Activated CD4-positive, alpha-beta T cell treated with anti-CD3 and anti-CD28 coated beads for 24 hours (primary cell): ENCODE measurements around the gene LHFPL6.

Experiments
- DNase-seq, 2 donors: peaks; one replicate each; pipeline ENCODE4 v3.0.0-alpha.2; 2020; ENCODE audit warnings: low read depth in 2 of 2

LHFPL6 gene

DNA sequence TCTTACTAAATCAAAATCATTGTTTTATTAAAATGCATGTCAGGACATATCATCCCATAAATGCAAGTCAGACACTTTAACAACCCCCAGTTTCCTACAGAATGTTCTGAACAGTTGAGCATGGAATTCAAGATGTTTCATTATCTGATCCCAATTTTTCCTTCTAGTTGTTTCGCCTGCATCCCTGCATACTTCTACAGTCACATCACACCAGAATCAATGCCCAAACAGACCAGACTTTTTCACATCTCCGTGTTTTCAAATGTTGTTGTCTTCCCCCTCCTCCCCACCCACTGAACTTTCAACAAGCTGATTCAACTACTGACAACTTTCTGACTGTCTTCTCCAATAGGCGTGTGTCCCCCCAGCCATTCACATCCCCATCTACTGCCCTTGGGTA is 48.6 kb downstream of the LHFPL6 start:
- no peak for DNase-seq

- no peak for DNase-seq
These were observed 50.7 kb downstream of the LHFPL6 start for GRCh38 chr13:39552246-39552645.

- no peak for DNase-seq
These were observed 52.1 kb downstream of the LHFPL6 start for GRCh38 chr13:39550931-39551330.

DNA sequence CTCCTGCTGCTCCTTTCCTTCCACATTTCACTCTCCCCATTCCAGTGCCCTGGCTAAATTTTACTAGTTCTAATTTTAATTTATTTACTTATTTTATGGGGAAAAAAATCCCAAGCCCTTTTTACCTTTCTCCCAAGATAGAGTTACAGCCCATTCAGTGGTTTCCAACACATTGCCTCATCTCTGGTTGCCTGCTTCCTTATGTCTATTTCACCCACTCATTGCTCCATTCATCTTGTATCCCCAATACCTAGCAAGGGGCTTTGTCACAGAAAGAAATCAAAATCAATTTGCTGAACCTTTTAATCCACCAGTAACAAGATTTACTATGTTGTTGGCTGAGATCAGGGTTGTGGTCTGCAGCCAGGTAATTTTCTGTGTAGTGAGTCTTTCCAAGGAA is 55.9 kb downstream of the LHFPL6 start:
- DNase-seq: no peak

GRCh38 chr13:39542361-39542760 is 60.6 kb downstream of the LHFPL6 start:
- DNase-seq: no peak

GRCh38 chr13:39540929-39541605 is 61.9 kb downstream of the LHFPL6 start:
- DNase-seq: no peak

DNA sequence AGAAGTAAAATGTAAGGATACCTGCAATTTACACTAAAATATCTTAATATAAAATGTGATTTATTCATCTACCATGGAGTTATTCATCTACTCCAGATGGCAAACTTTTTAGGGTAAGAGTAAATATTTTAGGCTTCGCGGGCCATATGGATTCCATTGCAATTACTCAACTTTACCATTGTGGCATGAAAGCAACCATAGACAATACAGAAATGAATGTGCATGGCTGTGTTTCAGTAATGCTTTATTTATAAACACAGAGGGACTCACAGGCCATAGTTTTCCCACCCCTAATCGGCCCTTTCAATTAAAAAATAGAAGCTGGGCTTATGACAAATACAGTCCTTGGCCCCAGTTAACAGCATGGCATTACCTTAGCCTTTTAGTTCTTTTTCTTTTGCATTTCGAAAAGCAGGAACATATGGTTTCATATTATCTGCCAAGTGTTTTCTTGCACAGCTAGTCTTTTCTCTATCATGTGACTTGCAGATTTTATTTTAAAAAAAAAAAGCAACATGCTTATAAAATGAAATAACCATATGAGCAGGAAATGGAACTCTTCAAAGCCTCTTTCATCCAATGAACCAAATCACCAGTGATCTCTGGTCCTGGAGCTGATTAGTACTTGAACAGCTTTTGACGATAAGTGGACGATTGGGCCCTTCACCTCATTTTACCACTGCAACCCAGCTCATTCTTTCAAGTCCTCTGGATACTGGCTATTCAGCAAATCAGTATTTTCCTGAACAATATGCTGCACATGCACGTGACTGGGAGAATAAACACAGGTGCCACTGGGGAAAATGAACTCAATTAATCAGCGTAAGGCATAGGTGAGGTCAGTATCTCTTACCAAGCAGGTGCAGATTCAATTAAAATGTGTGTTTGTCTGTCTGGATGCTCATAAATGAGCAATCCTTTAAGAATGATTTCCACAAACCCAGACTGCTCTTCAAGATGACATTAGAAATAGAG is 63.9 kb downstream of the LHFPL6 start:
- no peak for DNase-seq

GRCh38 chr13:39536906-39537305 is 66.1 kb downstream of the LHFPL6 start:
- no peak for DNase-seq

DNA sequence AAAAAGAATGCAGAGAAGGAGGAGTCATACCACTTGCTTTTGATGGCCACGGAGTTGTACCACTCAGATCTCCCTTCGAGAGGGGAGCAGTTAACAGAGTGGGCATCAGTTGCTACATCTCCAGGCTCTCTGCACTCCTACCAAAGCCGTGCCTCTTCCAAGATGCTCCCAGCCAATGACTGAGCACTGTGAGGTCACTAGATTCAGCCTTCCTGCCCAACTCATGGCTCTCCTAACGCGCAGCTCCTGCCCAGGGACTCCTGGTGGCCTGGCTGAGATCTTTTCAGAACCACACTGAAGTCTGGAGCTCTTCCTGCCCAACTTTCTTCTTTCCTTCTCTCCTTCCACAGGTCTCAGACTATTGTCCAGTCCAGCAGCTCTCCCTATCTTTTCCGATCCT is 66.7 kb downstream of the LHFPL6 start:
- no peak for DNase-seq

DNA sequence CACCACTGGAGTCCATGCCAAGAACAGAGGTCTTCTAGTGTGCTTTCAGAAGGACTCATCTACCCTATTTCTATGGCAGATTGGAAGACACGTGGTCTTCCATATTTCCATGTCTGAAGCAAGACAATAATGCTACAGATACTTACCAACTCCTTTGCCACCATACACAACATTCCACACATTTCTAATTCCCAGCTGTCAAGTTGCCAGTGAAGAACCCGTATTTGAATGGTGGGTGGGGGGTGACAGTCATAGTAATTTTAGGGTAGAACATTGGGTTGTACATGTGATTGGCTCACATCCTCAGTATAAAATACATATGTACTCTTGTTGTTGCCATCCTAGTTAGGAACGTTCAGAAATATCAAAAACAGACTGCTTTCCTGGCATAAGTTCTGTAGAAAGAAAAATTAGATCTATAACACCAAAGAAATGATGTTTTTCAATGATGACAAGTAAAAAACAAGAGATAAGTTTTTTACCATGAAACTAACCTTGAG is 69.3 kb downstream of the LHFPL6 start:
- no peak for DNase-seq

GRCh38 chr13:39531646-39532045 is 71.3 kb downstream of the LHFPL6 start:
- DNase-seq: no peak

- no peak for DNase-seq
These were observed 72.1 kb downstream of the LHFPL6 start for GRCh38 chr13:39530916-39531315.

GRCh38 chr13:39528661-39528980 is 74.4 kb downstream of the LHFPL6 start:
- no peak for DNase-seq

DNA sequence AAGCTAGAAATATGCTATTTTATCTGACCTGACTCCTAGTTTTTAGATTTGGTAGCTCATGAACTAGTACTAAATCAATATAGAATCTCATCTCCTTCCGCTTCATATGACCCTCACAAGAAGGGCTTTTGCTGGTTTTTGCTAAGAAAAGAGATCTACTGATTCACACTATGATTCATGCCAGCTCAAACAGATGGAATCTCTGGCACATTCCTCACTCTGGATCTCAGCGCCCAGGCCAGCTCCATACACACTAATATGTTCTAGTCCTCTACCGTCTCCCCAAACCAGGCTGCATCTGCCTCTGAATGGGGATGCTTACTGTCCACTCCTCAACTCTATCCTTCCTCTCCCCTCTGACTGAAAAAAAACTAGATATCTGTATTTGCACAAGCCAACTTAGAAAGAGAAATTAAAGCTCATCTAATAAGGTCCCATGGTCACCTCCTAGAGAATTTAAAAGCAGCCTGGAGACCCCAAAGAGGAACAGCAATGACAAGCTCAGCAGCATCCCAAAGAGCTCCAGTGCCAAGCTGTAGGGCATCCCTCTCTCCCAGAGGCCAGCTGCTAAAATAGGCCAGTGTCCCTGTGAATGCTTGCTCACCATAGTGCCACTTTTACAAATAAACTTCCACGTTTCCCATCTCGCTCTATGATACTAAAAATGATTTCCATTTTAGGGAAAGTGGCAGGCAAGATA is 74.9 kb downstream of the LHFPL6 start:
- no peak for DNase-seq

GRCh38 chr13:39527301-39527700 is 75.7 kb downstream of the LHFPL6 start:
- DNase-seq: no peak

GRCh38 chr13:39526499-39526898 is 76.5 kb downstream of the LHFPL6 start:
- no peak for DNase-seq

GRCh38 chr13:39525506-39525905 is 77.5 kb downstream of the LHFPL6 start:
- DNase-seq: no peak

DNA sequence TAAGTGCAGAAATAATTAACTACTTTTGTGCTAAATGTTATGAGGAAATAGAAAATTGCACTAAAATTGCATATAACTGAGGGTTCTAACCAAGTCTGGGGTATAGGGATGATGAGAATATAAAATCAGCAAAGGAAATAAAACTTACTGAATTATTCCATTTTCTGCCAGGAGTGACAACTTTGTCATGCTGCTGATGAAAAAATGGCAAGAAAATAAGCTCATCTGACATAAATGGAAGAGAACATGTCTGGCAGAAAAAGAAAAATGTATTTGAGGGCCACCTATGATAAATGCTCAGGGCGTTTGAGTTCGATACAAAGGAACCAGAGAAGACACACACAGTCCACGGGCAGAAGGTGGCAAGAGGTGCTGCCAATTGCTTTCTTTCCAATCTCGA is 78.2 kb downstream of the LHFPL6 start:
- DNase-seq: no peak

DNA sequence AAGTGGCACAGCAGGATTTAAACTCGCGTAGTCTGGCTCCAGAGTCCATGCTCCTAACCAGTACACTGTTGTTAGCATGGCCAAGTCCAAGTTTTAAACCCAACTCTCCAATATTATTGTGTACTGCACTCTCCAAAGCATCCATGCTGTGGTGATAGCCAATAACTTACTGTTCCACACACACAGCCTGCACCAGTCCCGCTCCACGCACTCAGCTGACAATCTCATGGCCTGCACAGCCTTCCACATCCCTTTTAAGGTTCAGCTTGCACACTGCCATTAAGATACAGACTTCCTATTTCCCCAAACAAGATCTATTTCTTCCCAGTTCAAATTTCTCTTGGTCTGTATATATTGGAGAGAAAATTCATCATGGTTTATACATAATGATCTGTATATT is 80.7 kb downstream of the LHFPL6 start:
- DNase-seq: no peak

GRCh38 chr13:39521701-39522100 is 81.3 kb downstream of the LHFPL6 start:
- DNase-seq: no peak

DNA sequence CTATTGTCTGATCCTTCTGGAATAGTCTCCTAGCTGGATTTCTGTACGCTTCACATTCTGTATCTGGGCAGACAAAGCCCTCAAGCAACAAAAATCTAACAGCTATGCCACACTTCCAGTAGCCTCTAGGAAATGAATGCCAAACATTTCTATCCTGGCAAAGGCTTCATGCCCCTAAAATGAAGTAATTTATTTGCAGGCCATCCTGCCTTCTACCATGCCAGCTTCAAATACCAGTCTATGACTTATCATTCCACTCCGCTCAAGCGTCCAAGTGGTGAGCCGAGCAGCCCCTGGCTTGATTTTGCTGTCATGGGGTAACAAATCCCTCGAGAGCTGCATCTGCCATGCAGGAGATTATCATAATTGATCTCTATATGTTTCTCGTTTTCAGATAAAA is 86.9 kb downstream of the LHFPL6 start:
- no peak for DNase-seq

DNA sequence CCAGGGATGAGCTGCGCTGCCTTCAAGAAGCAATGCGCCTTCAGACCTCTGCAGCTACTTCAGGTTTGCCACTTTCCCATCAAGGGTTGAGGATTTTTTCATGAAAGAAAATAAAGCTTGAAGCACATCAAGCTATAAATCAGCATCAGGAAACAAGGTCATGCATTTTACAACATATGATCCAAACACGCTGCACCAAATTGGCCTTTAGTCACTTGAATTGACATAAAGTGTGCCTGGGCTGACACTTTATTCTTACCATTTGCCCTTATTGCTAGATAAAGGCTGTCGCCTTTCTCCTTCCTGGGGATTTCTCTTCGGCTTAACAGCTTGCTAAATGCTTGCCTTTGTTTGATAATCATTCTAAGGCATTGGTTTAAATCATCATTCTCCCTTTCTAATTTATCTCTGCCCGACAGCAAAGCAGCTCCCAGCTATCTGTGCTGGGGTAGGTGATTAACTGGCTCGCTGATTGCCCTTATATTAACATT is 87.7 kb downstream of the LHFPL6 start:
- DNase-seq: no peak
